Heart right ventricle (tissue), 16 donors: Measurements from ENCODE around the gene CPNE5. TPM values are rescaled to one million over a fixed set of nuclear protein-coding genes. Genes with fewer than 3 reads are reported as not detected.

ENCODE experiments used
- ATAC-seq, 8 donors: fragments of 200-7000 bp; cut with Tn5 transposase; one replicate each; pipeline ENCODE4 v1.9.1; 2020; ENCODE audit warnings: mild to moderate bottlenecking in 8 of 8, moderate library complexity in 8 of 8, moderate number of reproducible peaks in 1 of 8
- DNase-seq, 2 donors: peaks; one replicate each; pipeline ENCODE4 v3.0.0-alpha.2; 2020
- H3K27ac ChIP-seq, 10 donors: fragments of 200-600 bp; sonication (generic) in 2 of 10; one replicate each; pipeline versions ENCODE4 v1.5.0 to v1.8.0; 2020 to 2022; ENCODE audit warnings: mild to moderate bottlenecking in 3 of 10
- H3K27me3 ChIP-seq, 7 donors: fragments of 200-600 bp; one replicate each; pipeline ENCODE4 v1.8.0; 2021 to 2022; ENCODE audit warnings: mild to moderate bottlenecking in 2 of 7
- H3K36me3 ChIP-seq, 9 donors: fragments of 200-600 bp; sonication (generic) in 1 of 9; one replicate each; pipeline versions ENCODE4 v1.5.0 to v1.8.0; 2020 to 2022; ENCODE audit warnings: mild to moderate bottlenecking in 2 of 9
- H3K4me1 ChIP-seq, 9 donors: fragments of 200-600 bp; sonication (generic) in 1 of 9; one replicate each; pipeline versions ENCODE4 v1.5.0 to v1.8.0; 2020 to 2022; ENCODE audit warnings: mild to moderate bottlenecking in 4 of 9
- H3K4me3 ChIP-seq, 10 donors: fragments of 200-600 bp; sonication (generic) in 2 of 10; one replicate each; pipeline versions ENCODE4 v1.5.0 to v1.8.0; 2020 to 2022; ENCODE audit warnings: mild to moderate bottlenecking in 7 of 10, moderate library complexity in 2 of 10
- H3K9me3 ChIP-seq, 11 donors: fragments of 200-600 bp in 10 of 11; sonication (generic) in 2 of 11; one replicate each; pipeline versions ENCODE4 v1.5.0 to v1.8.0; 2013 to 2022; ENCODE audit warnings: mild to moderate bottlenecking in 2 of 11, control low read depth in 1 of 11, moderate library complexity in 1 of 11
- CTCF ChIP-seq, 9 donors: fragments of 200-600 bp; sonication (generic) in 2 of 9; IDR thresholded peaks; one replicate each; pipeline versions ENCODE4 v1.5.0 to v1.8.0; 2021 to 2022; ENCODE audit warnings: antibody characterized with exemption in 9 of 9, mild to moderate bottlenecking in 5 of 9, moderate library complexity in 1 of 9
- WGBS, 2 donors: extraction: QIAGEN DNeasy Blood & Tissue Kit; methylation state at CpG; one replicate each; pipeline ENCODE4 v1.1.7; 2013; ENCODE audit warnings: inconsistent platforms in 1 of 2; 5-methylcytosine and 5-hydroxymethylcytosine counted together
- intact Hi-C, 10 donors: fragments of 100-400 bp; cut with DNase I; formaldehyde crosslinking; loops; one replicate each; pipeline versions ENCODE4 v1.11.1 to v1.14.2; 2022
- polyA plus RNA-seq, 2 donors: library from polyadenylated mRNA; stranded (reverse); fragments of 200-250 nt; gene quantifications; one replicate each; pipeline ENCODE4 v1.2.3, GENCODE V29; 2013
- total RNA-seq, 10 donors: library from RNA; stranded (reverse); fragmentation: NEBNext Ultra II Directional in 3 of 10; extraction: Animal tissue kit (Norgen Biotek cat#: 25700) in 3 of 10; gene quantifications; one replicate each; pipeline versions ENCODE4 v1.2.1 to v1.2.4, GENCODE V29; 2021 to 2023
- donor health status: Arrhythmogenic right ventricular cardiomyopathy.
- donor health status: ischemic (EF 13 %, LVEDD 7.1; RV severe dilation, severe dysfunction).
- donor health status: healthy with polysubstance abuse.
- donor health status: DM: no; HTN: yes; CAD: no.
- donor health status: DM: no; HTN: no; CAD: no.
- donor health status: ischemic (EF 25% LVEDD 6.9; RV normal size, moderate dysfunction).
- donor health status: ischemic (EF 25% LVEDD 5.7; RV mildly dilated, moderate dysfunction).
- donor health status: healthy.
- donor health status: DM: yes; HTN: yes; CAD: no.
- donor health status: Ischemic cardiomyopathy.
- donor health status: ischemic (EF 35%, LVEDD 5.7; RV mildly dilated, moderate dysfunction).
- donor health status: nonischemic (EF 11% LVEDD 7.7; RV severe dilation, severe dysfunction).
- donor health status: DM: yes; HTN: yes; CAD: no.
- donor health status: PGD.
- donor health status: ischemic (EF 29% LVEDD 5.4; RV normal size, mild dysfunction).
- donor health status: nonischemic (EF 23%, LVEDD 6.1; RV moderate dilation, normal function).

CPNE5 gene
- total and polyA plus RNA-seq, 12 donors = 2.8 to 98.2 (median 24.4) TPM

GRCh38 chr6:36751091-36751490 is 88.2 kb downstream of the CPNE5 start:
- Histone ChIP-seq H3K4me1 (peaks cover 0 to 42% (median 0%) of the 10 kb centered on the region in 9 donors), H3K27ac (no peak overlapping the region), H3K9me3 (peaks cover 0 to 24% (median 5%) of the 10 kb centered on the region in 11 donors), H3K27me3 (no peaks in the 10 kb centered on the region), H3K4me3 (no peak overlapping the region), H3K36me3 (peaks cover 0 to 6% (median 0%) of the 10 kb centered on the region in 9 donors)
- intact Hi-C loops = loop anchor here in 8 of 10 donors (10.0 kb wide), 4 partner anchors 56 to 326 kb away; partner anchors contain the start of gene RAB44 (in 1 of the 8)
- no peak for ATAC-seq
- no peak for DNase-seq
- 95 to 96% methylated on average over 3 of the region's 3 CpGs for WGBS, 2 donors
- no peak for TF ChIP-seq CTCF (IDR thresholded peaks at IDR 0.05)

GRCh38 chr6:36749829-36750489 is 89.3 kb downstream of the CPNE5 start:
- Histone ChIP-seq H3K36me3 (peaks cover 0 to 4% (median 0%) of the 10 kb centered on the region in 9 donors), H3K9me3 (peaks cover 0 to 24% (median 5%) of the 10 kb centered on the region in 11 donors), H3K4me1 (peaks cover 0 to 31% (median 0%) of the 10 kb centered on the region in 9 donors), H3K4me3 (no peak overlapping the region), H3K27me3 (no peaks in the 10 kb centered on the region), H3K27ac (no peak overlapping the region)
- no peak for ATAC-seq
- 91 to 92% methylated on average over 5 of the region's 5 CpGs for WGBS, 2 donors
- TF ChIP-seq CTCF (IDR thresholded peaks at IDR 0.05) = no peak
- no peak for DNase-seq
- intact Hi-C loops = loop anchor here in 8 of 10 donors (10.0 kb wide), 4 partner anchors 55 to 325 kb away; partner anchors contain the start of gene RAB44 (in 1 of the 8)

GRCh38 chr6:36746251-36746650 is 93.0 kb downstream of the CPNE5 start:
- 77 to 85% methylated on average over 14 of the region's 14 CpGs for WGBS, 2 donors

GRCh38 chr6:36745836-36746235 is 93.4 kb downstream of the CPNE5 start:
- H3K4me1 ChIP-seq = peaks cover 0 to 10% (median 0%) of the 10 kb centered on the region in 9 donors

More at GRCh38 chr6:36746251-36746650, 93.0 kb downstream of the CPNE5 start:
- Histone ChIP-seq H3K27ac (no peak overlapping the region), H3K27me3 (no peaks in the 10 kb centered on the region), H3K4me3 (no peak overlapping the region), H3K36me3 (peaks cover 0 to 8% (median 0%) of the 10 kb centered on the region in 9 donors), H3K9me3 (peaks cover 0 to 24% (median 5%) of the 10 kb centered on the region in 11 donors), H3K4me1 (peaks cover 0 to 6% (median 0%) of the 10 kb centered on the region in 9 donors)
- DNase-seq = no peak
- intact Hi-C loops = no loop called here
- TF ChIP-seq CTCF (IDR thresholded peaks at IDR 0.05) = no peak
- ATAC-seq = no peak

More at GRCh38 chr6:36745836-36746235, 93.4 kb downstream of the CPNE5 start:
- ATAC-seq (no peak), DNase-seq (no peak)
- no peak overlapping the region for H3K4me3 ChIP-seq
- H3K27ac ChIP-seq = no peak overlapping the region
- WGBS, 2 donors = 84 to 89% methylated on average over 8 of the region's 8 CpGs
- H3K27me3 ChIP-seq = no peaks in the 10 kb centered on the region
- H3K36me3 ChIP-seq = peaks cover 0 to 8% (median 0%) of the 10 kb centered on the region in 9 donors
- intact Hi-C loops = no loop called here
- TF ChIP-seq CTCF (IDR thresholded peaks at IDR 0.05) = no peak
- H3K9me3 ChIP-seq = peaks cover 0 to 24% (median 5%) of the 10 kb centered on the region in 11 donors
